SU-DHL-6 (cell line): Measurements from ENCODE around the gene RNASET2.
"Not testable (repeated sequence)": the region's sequence is repeated elsewhere in the genome, so short reads cannot be mapped to it uniquely, and the experiment has no call there.

ENCODE experiments used
- H2AFZ ChIP-seq: fragments of 200-600 bp; sonication (generic); 2 replicates; pipeline ENCODE4 v1.6.1; 2014; ENCODE audit warnings: low read depth, mild to moderate bottlenecking, moderate library complexity, mixed read lengths, antibody characterized with exemption, low read length; ENCODE audit not compliant: severe bottlenecking
- H3F3A ChIP-seq: fragments of 200-600 bp; shearing (Covaris generic); 2 replicates; pipeline ENCODE4 v1.6.0; 2016; ENCODE audit warnings: antibody characterized with exemption, mild to moderate bottlenecking; ENCODE audit not compliant: insufficient read depth
- H3K27ac ChIP-seq: fragments of 200-600 bp; sonication (generic); 2 replicates; pipeline ENCODE4 v1.5.1; 2016; ENCODE audit warnings: low read depth, mild to moderate bottlenecking, low read length, moderate library complexity, mixed read lengths
- H3K27me3 ChIP-seq: fragments of 200-600 bp; sonication (generic), shearing (Covaris generic); 2 replicates; pipeline ENCODE4 v1.6.0; 2014; ENCODE audit warnings: mild to moderate bottlenecking, low read length
- H3K36me3 ChIP-seq: fragments of 200-600 bp; sonication (generic); 2 replicates; pipeline ENCODE4 v1.6.1; 2014; ENCODE audit warnings: mild to moderate bottlenecking, low read length, mixed read lengths
- H3K4me2 ChIP-seq: fragments of 300-600, 200-600 bp; shearing (Covaris generic), sonication (generic); 2 replicates; pipeline ENCODE4 v1.6.0; 2014; ENCODE audit warnings: low read length, low read depth, mild to moderate bottlenecking; ENCODE audit not compliant: poor library complexity, severe bottlenecking
- H3K4me3 ChIP-seq: fragments of 200-600 bp; sonication (generic); 2 replicates; pipeline ENCODE4 v1.5.1; 2014; ENCODE audit warnings: antibody characterized with exemption, low read length, mild to moderate bottlenecking, mixed read lengths; ENCODE audit not compliant: insufficient read depth, poor library complexity, severe bottlenecking
- H3K79me2 ChIP-seq: fragments of 200-600 bp; sonication (generic); 2 replicates; pipeline ENCODE4 v1.6.1; 2014; ENCODE audit warnings: mild to moderate bottlenecking, low read length, moderate library complexity; ENCODE audit not compliant: insufficient read depth
- H3K9ac ChIP-seq: fragments of 200-600 bp; sonication (generic); 2 replicates; pipeline ENCODE4 v1.7.0; 2014; ENCODE audit warnings: mild to moderate bottlenecking, low read length
- H3K9me2 ChIP-seq: fragments of 200-600 bp; sonication (generic); replicated peaks from 2 replicates; pipeline ENCODE4 v1.6.1; 2014; ENCODE audit warnings: low read length; ENCODE audit not compliant: insufficient read depth
- H3K9me3 ChIP-seq: fragments of 200-600 bp; sonication (generic); 2 replicates; pipeline ENCODE4 v1.6.1; 2014; ENCODE audit warnings: low read length, mixed read lengths; ENCODE audit not compliant: insufficient read depth
- H4K20me1 ChIP-seq: fragments of 200-600 bp; sonication (generic); 2 replicates; pipeline ENCODE4 v1.6.1; 2014; ENCODE audit warnings: low read depth, mild to moderate bottlenecking, antibody characterized with exemption, low read length, moderate library complexity, mixed read lengths
- CTCF ChIP-seq: fragments of 200-600 bp; sonication (generic); IDR thresholded peaks from one replicate; pipeline ENCODE4 v1.5.1; 2017; ENCODE audit warnings: antibody characterized with exemption, mild to moderate bottlenecking, low read length, moderate library complexity; ENCODE audit not compliant: insufficient read depth, poor library complexity, severe bottlenecking
- EZH2phosphoT487 ChIP-seq: fragments of 200-600 bp; sonication (generic), shearing (Covaris generic); conservative IDR thresholded peaks from 2 replicates; pipeline ENCODE4 v1.6.1; 2018; ENCODE audit warnings: mild to moderate bottlenecking, antibody characterized with exemption, low read length, moderate library complexity, mixed read lengths

Gene RNASET2

GRCh38 chr6:166916824-166917223 lies 39.5 kb downstream of the RNASET2 start:
- no peak overlapping the region for H2AFZ ChIP-seq
- 0 out of 2 replicates have a peak, but pooled peaks cover 4% of the 10 kb centered on the region for H3K36me3 ChIP-seq
- no peaks in the 10 kb centered on the region for H3K27me3 ChIP-seq
- TF ChIP-seq CTCF (no peak), EZH2phosphoT487 (no peak)
- H3K9me3 ChIP-seq, result no peaks in the 10 kb centered on the region
- no peak overlapping the region for H3K4me2 ChIP-seq
- H3K9ac ChIP-seq, result no peak overlapping the region
- H3K9me2 ChIP-seq, result no peaks in the 10 kb centered on the region
- no peaks in the 10 kb centered on the region for H3K79me2 ChIP-seq
- no peak overlapping the region for H3K27ac ChIP-seq
- H4K20me1 ChIP-seq, result no peaks in the 10 kb centered on the region
- no peak overlapping the region for H3K4me3 ChIP-seq
- H3F3A ChIP-seq, result no peaks in the 10 kb centered on the region

- not testable (repeated sequence) for H4K20me1 ChIP-seq, H3K27ac ChIP-seq, H3F3A ChIP-seq, H3K79me2 ChIP-seq, H3K36me3 ChIP-seq, H3K27me3 ChIP-seq, H3K9ac ChIP-seq, H2AFZ ChIP-seq, H3K9me3 ChIP-seq, H3K9me2 ChIP-seq, H3K4me3 ChIP-seq, H3K4me2 ChIP-seq
Observed at GRCh38 chr6:166915484-166915883, 40.9 kb downstream of the RNASET2 start.

- not testable (repeated sequence) for H3K36me3 ChIP-seq, H3K79me2 ChIP-seq, H3F3A ChIP-seq, H3K9me2 ChIP-seq, H3K27ac ChIP-seq, H3K4me2 ChIP-seq, H2AFZ ChIP-seq, H3K27me3 ChIP-seq, H4K20me1 ChIP-seq, H3K9me3 ChIP-seq, H3K9ac ChIP-seq, H3K4me3 ChIP-seq
Observed at GRCh38 chr6:166914952-166915351, 41.4 kb downstream of the RNASET2 start.

- Histone ChIP-seq H3K9ac (no peak overlapping the region), H3K4me3 (no peak overlapping the region), H3K9me2 (no peaks in the 10 kb centered on the region), H4K20me1 (no peaks in the 10 kb centered on the region), H3F3A (no peaks in the 10 kb centered on the region), H3K79me2 (no peaks in the 10 kb centered on the region), H3K4me2 (no peak overlapping the region), H3K9me3 (no peaks in the 10 kb centered on the region), H3K27me3 (no peaks in the 10 kb centered on the region), H3K36me3 (no peaks in the 10 kb centered on the region), H3K27ac (no peak overlapping the region), H2AFZ (no peak overlapping the region)
- TF ChIP-seq CTCF (no peak), EZH2phosphoT487 (no peak)
Observed at GRCh38 chr6:166911248-166911677, 45.1 kb downstream of the RNASET2 start.
